Adrenal gland (tissue), 5 donors: ENCODE results near the gene DRG2.

Source experiments
- CTCF ChIP-seq, 6 experiments: fragments of 450-650 bp in 4 of 6; fragments of 200-600 bp in 2 of 6; sonication (generic) in 1 of 6; IDR thresholded peaks; 1 replicate in 5 of 6; 2 replicates in 1 of 6; pipeline versions ENCODE4 v1.5.1 to v1.8.0; 2016 to 2021; ENCODE audit warnings: antibody characterized with exemption in 6 of 6, mild to moderate bottlenecking in 2 of 6, moderate library complexity in 1 of 6
- POLR2A ChIP-seq, 2 donors: fragments of 450-650 bp; IDR thresholded peaks; one replicate each; pipeline ENCODE4 v1.6.1; 2017; ENCODE audit warnings: antibody characterized with exemption in 2 of 2, mild to moderate bottlenecking in 2 of 2, moderate library complexity in 1 of 2
- donor health status: DM: no; HTN: no; CAD: no.

- no peak for TF ChIP-seq CTCF (IDR thresholded peaks at IDR 0.05)
- no peak for TF ChIP-seq POLR2A (IDR thresholded peaks at IDR 0.05)
These were observed 20.9 kb downstream of the DRG2 start, which contains the start of gene MYO15A for GRCh38 chr17:18108401-18109312.
